GM12878 (cell line): ENCODE measurements around the gene ABCB8. TPM values are rescaled to one million over a fixed set of nuclear protein-coding genes. Genes with fewer than 3 reads are reported as not detected.

ENCODE experiments used
- ATAC-seq: fragments of 200-7000 bp; cut with Tn5 transposase; 3 replicates; pipeline ENCODE4 v1.9.1; 2020; ENCODE audit warnings: mild to moderate bottlenecking, moderate library complexity
- BruUV-seq: library from RNA; stranded (reverse); fragments of 400-500 nt; replicated peaks from 2 replicates; lab custom pipeline; 2021; lab: Mats Ljungman, UMichigan
- CTCF ChIA-PET: fragments of 300-600 bp; sonication (Branson Sonifier 250); formaldehyde crosslinking; extraction: SDS; loops from one replicate; lab custom pipeline; 2021; ENCODE audit warnings: inconsistent platforms; lab: Yijun Ruan, JAX
- POLR2A ChIA-PET: fragments of 350-600 bp; formaldehyde crosslinking; extraction: SDS; loops from one replicate; lab custom pipeline; 2021; ENCODE audit warnings: inconsistent platforms; lab: Charles Lee
- RAD21 ChIA-PET: fragments of 300-600 bp; sonication (Branson Sonifier 250); formaldehyde crosslinking; loops from one replicate; lab custom pipeline; 2023; ENCODE audit warnings: antibody characterized with exemption; ENCODE audit not compliant: unreplicated experiment; lab: Charles Lee
- SMC1A ChIA-PET: fragments of 300-600 bp; sonication (Branson Sonifier 250); formaldehyde crosslinking; loops from one replicate; lab custom pipeline; 2023; ENCODE audit not compliant: unreplicated experiment, uncharacterized antibody; lab: Charles Lee
- DNase-seq: peaks from one replicate; pipeline ENCODE4 v3.0.0-alpha.2; 2011; ENCODE audit warnings: low read depth, low spot score
- FAIRE-seq: peaks from 3 replicates; lab custom pipeline; 2011; peaks lifted over from hg19 to GRCh38; lab: Jason Lieb, UNC
- H2AFZ ChIP-seq: 2 replicates; pipeline ENCODE4 v1.6.0; 2011; ENCODE audit warnings: low read depth, low read length, control low read depth; ENCODE audit not compliant: control insufficient read depth
- H3K27ac ChIP-seq: 2 replicates; pipeline ENCODE4 v1.5.1; 2011; ENCODE audit warnings: control low read depth; ENCODE audit not compliant: control insufficient read depth, insufficient read depth
- H3K27me3 ChIP-seq, 2 experiments: replicated peaks in 1 of 2; 2 replicates each; pipeline versions ENCODE4 v1.6.0 to v1.6.1; 2011; ENCODE audit warnings: low read length in 1 of 2; ENCODE audit not compliant: control insufficient read depth in 2 of 2, insufficient read depth in 2 of 2
- H3K36me3 ChIP-seq, 2 experiments: 2 replicates each; pipeline ENCODE4 v1.5.1; 2011; ENCODE audit warnings: low read length in 1 of 2; ENCODE audit not compliant: control insufficient read depth in 2 of 2, insufficient read depth in 2 of 2
- H3K4me1 ChIP-seq: 2 replicates; pipeline ENCODE4 v1.6.1; 2011; ENCODE audit warnings: mild to moderate bottlenecking, low read length, moderate library complexity, mixed read lengths; ENCODE audit not compliant: control insufficient read depth, insufficient read depth
- H3K4me2 ChIP-seq: 2 replicates; pipeline ENCODE4 v1.6.0; 2011; ENCODE audit warnings: control low read depth; ENCODE audit not compliant: control insufficient read depth, insufficient read depth
- H3K4me3 ChIP-seq: fragments of 200-600 bp; sonication (generic); 2 replicates; pipeline ENCODE4 v1.5.1; 2016
- H3K79me2 ChIP-seq: 2 replicates; pipeline ENCODE4 v1.6.0; 2011; ENCODE audit warnings: low read length; ENCODE audit not compliant: control insufficient read depth, insufficient read depth
- H3K9ac ChIP-seq: 2 replicates; pipeline ENCODE4 v1.8.0; 2011; ENCODE audit warnings: low read length, control low read depth, mixed read lengths; ENCODE audit not compliant: control insufficient read depth, insufficient read depth
- H3K9me3 ChIP-seq: replicated peaks from 3 replicates; pipeline ENCODE4 v1.5.1; 2011; ENCODE audit warnings: mild to moderate bottlenecking, low read length; ENCODE audit not compliant: control insufficient read depth, insufficient read depth
- H4K20me1 ChIP-seq: 2 replicates; pipeline ENCODE4 v1.6.0; 2011; ENCODE audit not compliant: control insufficient read depth, insufficient read depth
- TARDBP ChIP-seq: IDR thresholded peaks from 2 replicates; pipeline ENCODE4 v1.6.1; 2016; ENCODE audit warnings: borderline replicate concordance
- TCF3 ChIP-seq: IDR thresholded peaks from 2 replicates; pipeline ENCODE4 v1.6.1; 2012; ENCODE audit warnings: low read depth, mild to moderate bottlenecking, low read length, borderline replicate concordance; ENCODE audit not compliant: insufficient read depth
- WGBS: methylation state at CpG from one replicate; pipeline ENCODE4 v1.1.6; 2016; ENCODE audit warnings: low lambda C conversion rate; ENCODE audit not compliant: insufficient replicate concordance, insufficient coverage; ENCODE audit errors: missing lambda C conversion rate; 5-methylcytosine and 5-hydroxymethylcytosine counted together
- in situ Hi-C: fragments of 300-500 bp; cut with MboI; formaldehyde crosslinking; loops from 9 replicates; pipeline ENCODE4 v1.14.3; 2018; ENCODE audit warnings: mixed read lengths
- intact Hi-C: fragments of 100-400 bp; cut with micrococcal nuclease; formaldehyde crosslinking; loops from one replicate; pipeline ENCODE4 v1.14.2; 2022; ENCODE audit not compliant: unreplicated experiment
- polyA plus RNA-seq, 11 experiments: library from polyadenylated mRNA; depleted of rRNA in 4 of 11; unstranded in 6 of 11; stranded (reverse) in 5 of 11; fragments of >200 nt; fragmentation: Nextera tagmentation in 4 of 11; fragmentation: Illumina TruSeq in 1 of 11; extraction: Ambion mirVana in 4 of 11; extraction: Trizol in 1 of 11; gene quantifications; 1 replicate in 1 of 11; 2 replicates in 10 of 11; pipeline versions ENCODE4 v1.2.1 to v1.2.3, GENCODE V29; 2011 to 2016; ENCODE audit warnings: inconsistent platforms in 2 of 11, missing spikeins in 2 of 11, low read depth in 1 of 11
- total RNA-seq, 4 experiments: library from RNA; depleted of rRNA in 3 of 4; stranded (reverse); fragments of >200 nt in 3 of 4; fragmentation: Illumina TruSeq in 1 of 4; extraction: Trizol in 1 of 4; gene quantifications; 2 replicates each; pipeline versions ENCODE4 v1.2.1 to v1.2.3, GENCODE V29; 2013 to 2021
- TF ChIP-seq, protein P1 (sequence below): IDR thresholded peaks from 2 replicates; pipeline ENCODE4 v1.6.1; 2011; ENCODE audit warnings: mild to moderate bottlenecking, low read depth, low read length, moderate library complexity; ENCODE audit not compliant: insufficient replicate concordance
- TF ChIP-seq, protein P2 (sequence below): fragments of 450-650 bp; IDR thresholded peaks from 2 replicates; pipeline ENCODE4 v1.6.1; 2016; ENCODE audit warnings: mild to moderate bottlenecking, moderate library complexity, borderline replicate concordance

Gene ABCB8
- total and polyA plus RNA-seq, 10 of the 15 experiments (the other 5 are each of a cell fraction or from before 2014, with no cell fraction given) = 0.77 to 34.8 (median 18.9) TPM

DNA sequence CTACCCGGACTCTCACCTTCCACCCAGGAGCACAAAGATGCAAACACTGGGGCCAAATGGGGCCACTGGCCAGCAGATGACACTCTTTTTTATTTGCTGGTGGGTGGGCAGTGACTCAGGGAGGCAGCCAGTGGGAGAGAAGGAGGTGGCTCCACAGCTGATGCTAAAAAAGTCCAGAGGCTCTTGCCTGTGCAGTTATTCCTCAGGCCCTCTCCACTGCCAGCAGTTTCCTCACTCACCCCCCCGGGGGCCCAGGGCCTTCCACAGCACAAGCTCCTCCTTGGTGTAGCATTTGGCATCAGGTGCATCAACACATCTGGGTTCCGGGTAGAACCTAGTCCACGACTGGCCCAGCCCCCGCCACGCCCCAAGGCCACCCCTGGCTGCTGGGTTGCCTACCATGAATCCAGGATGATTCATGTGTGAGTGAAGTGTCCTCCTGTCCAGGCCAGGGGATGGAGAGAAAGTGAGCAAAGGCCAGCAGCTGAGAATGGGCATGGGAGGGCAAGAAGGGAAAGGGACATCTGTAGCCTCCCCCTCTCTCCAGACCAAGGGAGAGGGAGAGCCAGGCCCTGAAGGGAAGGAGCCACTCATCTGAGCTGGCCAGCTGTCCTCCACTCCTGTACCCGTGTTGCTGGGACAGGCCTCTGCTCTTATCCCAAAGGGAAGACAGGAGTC is 48.4 kb upstream of the ABCB8 start:
- no peak overlapping the region for H3K9ac ChIP-seq
- ATAC-seq = no peak
- BruUV-seq = no TSS peak
- no peak overlapping the region for H3K4me3 ChIP-seq
- intact Hi-C loops = loop anchor here (5.0 kb wide), 1 partner anchor 533 kb away; no protein-coding TSS in a partner anchor
- no peak for FAIRE-seq
- H2AFZ ChIP-seq = no peak overlapping the region
- 53% methylated on average over 7 of the region's 7 CpGs for WGBS
- H3K79me2 ChIP-seq = no peaks in the 10 kb centered on the region
- POLR2A ChIA-PET = no interaction called here
- SMC1A ChIA-PET = no interaction called here
- CTCF ChIA-PET = interaction anchor here (0.6 to 2.4 kb wide), 4 partner anchors 14 to 83 kb away, joined by 3 to 7 read pairs (median 3); no protein-coding TSS in a partner anchor
- H3K4me2 ChIP-seq = no peak overlapping the region
- H3K9me3 ChIP-seq = no peaks in the 10 kb centered on the region
- H3K27ac ChIP-seq = no peak overlapping the region
- no peak for DNase-seq
- H3K36me3 ChIP-seq = no peaks in the 10 kb centered on the region
- TF ChIP-seq TCF3 (no peak), TARDBP (no peak)
- TF ChIP-seq, protein P1, sequence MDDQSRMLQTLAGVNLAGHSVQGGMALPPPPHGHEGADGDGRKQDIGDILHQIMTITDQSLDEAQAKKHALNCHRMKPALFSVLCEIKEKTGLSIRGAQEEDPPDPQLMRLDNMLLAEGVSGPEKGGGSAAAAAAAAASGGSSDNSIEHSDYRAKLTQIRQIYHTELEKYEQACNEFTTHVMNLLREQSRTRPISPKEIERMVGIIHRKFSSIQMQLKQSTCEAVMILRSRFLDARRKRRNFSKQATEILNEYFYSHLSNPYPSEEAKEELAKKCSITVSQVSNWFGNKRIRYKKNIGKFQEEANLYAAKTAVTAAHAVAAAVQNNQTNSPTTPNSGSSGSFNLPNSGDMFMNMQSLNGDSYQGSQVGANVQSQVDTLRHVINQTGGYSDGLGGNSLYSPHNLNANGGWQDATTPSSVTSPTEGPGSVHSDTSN = no peak
- TF ChIP-seq, protein P2, sequence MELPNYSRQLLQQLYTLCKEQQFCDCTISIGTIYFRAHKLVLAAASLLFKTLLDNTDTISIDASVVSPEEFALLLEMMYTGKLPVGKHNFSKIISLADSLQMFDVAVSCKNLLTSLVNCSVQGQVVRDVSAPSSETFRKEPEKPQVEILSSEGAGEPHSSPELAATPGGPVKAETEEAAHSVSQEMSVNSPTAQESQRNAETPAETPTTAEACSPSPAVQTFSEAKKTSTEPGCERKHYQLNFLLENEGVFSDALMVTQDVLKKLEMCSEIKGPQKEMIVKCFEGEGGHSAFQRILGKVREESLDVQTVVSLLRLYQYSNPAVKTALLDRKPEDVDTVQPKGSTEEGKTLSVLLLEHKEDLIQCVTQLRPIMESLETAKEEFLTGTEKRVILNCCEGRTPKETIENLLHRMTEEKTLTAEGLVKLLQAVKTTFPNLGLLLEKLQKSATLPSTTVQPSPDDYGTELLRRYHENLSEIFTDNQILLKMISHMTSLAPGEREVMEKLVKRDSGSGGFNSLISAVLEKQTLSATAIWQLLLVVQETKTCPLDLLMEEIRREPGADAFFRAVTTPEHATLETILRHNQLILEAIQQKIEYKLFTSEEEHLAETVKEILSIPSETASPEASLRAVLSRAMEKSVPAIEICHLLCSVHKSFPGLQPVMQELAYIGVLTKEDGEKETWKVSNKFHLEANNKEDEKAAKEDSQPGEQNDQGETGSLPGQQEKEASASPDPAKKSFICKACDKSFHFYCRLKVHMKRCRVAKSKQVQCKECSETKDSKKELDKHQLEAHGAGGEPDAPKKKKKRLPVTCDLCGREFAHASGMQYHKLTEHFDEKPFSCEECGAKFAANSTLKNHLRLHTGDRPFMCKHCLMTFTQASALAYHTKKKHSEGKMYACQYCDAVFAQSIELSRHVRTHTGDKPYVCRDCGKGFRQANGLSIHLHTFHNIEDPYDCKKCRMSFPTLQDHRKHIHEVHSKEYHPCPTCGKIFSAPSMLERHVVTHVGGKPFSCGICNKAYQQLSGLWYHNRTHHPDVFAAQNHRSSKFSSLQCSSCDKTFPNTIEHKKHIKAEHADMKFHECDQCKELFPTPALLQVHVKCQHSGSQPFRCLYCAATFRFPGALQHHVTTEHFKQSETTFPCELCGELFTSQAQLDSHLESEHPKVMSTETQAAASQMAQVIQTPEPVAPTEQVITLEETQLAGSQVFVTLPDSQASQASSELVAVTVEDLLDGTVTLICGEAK = no peak
- H3K4me1 ChIP-seq = no peaks in the 10 kb centered on the region
- RAD21 ChIA-PET = interaction anchor here (1.0 kb wide), 1 partner anchor 148 kb away, joined by 3 read pairs; no protein-coding TSS in a partner anchor
- H4K20me1 ChIP-seq = no peaks in the 10 kb centered on the region
- in situ Hi-C loops = no loop called here
- peaks cover 7 to 9% of the 10 kb centered on the region in 2 experiments for H3K27me3 ChIP-seq
